ENCODE measurements around the gene MB.

MB gene

GRCh38 chr22:35561796-35562526 lies 55.2 kb downstream of the MB start:
- no peak for TF ChIP-seq CTCF (IDR thresholded peaks at IDR 0.05; ENCODE audit: low read depth, low read length, missing control alignments)
- peak; percentile 52 for DNase-seq (ENCODE audit: extremely low read depth, low read depth)

GRCh38 chr22:35560824-35561223 lies 56.3 kb downstream of the MB start:
- TF ChIP-seq CTCF (IDR thresholded peaks at IDR 0.05; ENCODE audit: low read depth, low read length, missing control alignments): no peak
- no peak overlapping the region for H3K4me3 ChIP-seq (replicated peaks; ENCODE audit: low read depth, low read length)
- no peak for DNase-seq (ENCODE audit: extremely low read depth, low read depth)

More at GRCh38 chr22:35561796-35562526, 55.2 kb downstream of the MB start:
- no peak overlapping the region for H3K4me3 ChIP-seq (replicated peaks; ENCODE audit: low read depth, low read length)

- no peak for DNase-seq (ENCODE audit: extremely low read depth, low read depth)
- no peak for TF ChIP-seq CTCF (IDR thresholded peaks at IDR 0.05; ENCODE audit: low read depth, low read length, missing control alignments)
- no peak overlapping the region for H3K4me3 ChIP-seq (replicated peaks; ENCODE audit: low read depth, low read length)
These were observed 56.8 kb downstream of the MB start for GRCh38 chr22:35560366-35560765.

GRCh38 chr22:35559354-35560005 lies 57.6 kb downstream of the MB start:
- no peak for DNase-seq (ENCODE audit: extremely low read depth, low read depth)
- no peak overlapping the region for H3K4me3 ChIP-seq (replicated peaks; ENCODE audit: low read depth, low read length)
- no peak for TF ChIP-seq CTCF (IDR thresholded peaks at IDR 0.05; ENCODE audit: low read depth, low read length, missing control alignments)

GRCh38 chr22:35558719-35559118 lies 58.4 kb downstream of the MB start:
- no peak for DNase-seq (ENCODE audit: extremely low read depth, low read depth)
- H3K4me3 ChIP-seq (replicated peaks; ENCODE audit: low read depth, low read length): no peak overlapping the region
- no peak for TF ChIP-seq CTCF (IDR thresholded peaks at IDR 0.05; ENCODE audit: low read depth, low read length, missing control alignments)

GRCh38 chr22:35558031-35558430 lies 59.1 kb downstream of the MB start:
- no peak overlapping the region for H3K4me3 ChIP-seq (replicated peaks; ENCODE audit: low read depth, low read length)
- DNase-seq (ENCODE audit: extremely low read depth, low read depth): no peak
- no peak for TF ChIP-seq CTCF (IDR thresholded peaks at IDR 0.05; ENCODE audit: low read depth, low read length, missing control alignments)

All from HFF-Myc (cell line).